Adrenal gland (tissue), 12 donors: ENCODE data around the gene RAB6B. TPM values are rescaled to one million over a fixed set of nuclear protein-coding genes. Genes with fewer than 3 reads are reported as not detected.
"Not testable (repeated sequence)": the region's sequence is repeated elsewhere in the genome, so short reads cannot be mapped to it uniquely, and the experiment has no call there.

Source experiments
- DNase-seq, 7 donors: peaks; one replicate each; pipeline ENCODE4 v3.0.0-alpha.2; 2019 to 2020
- H3K27ac ChIP-seq, 5 donors: fragments of 200-600 bp; sonication (generic) in 4 of 5; 1 replicate in 3 of 5; 2 replicates in 2 of 5; pipeline versions ENCODE4 v1.5.1 to v1.8.0; 2016 to 2020; ENCODE audit warnings: mild to moderate bottlenecking in 1 of 5
- H3K27me3 ChIP-seq: fragments of 200-600 bp; 2 replicates; pipeline ENCODE4 v1.8.0; 2021
- H3K36me3 ChIP-seq, 2 donors: fragments of 200-600 bp; replicated peaks in 1 of 2; 1 replicate in 1 of 2; 2 replicates in 1 of 2; pipeline versions ENCODE4 v1.5.1 to v1.8.0; 2018 to 2022
- H3K4me1 ChIP-seq, 2 donors: fragments of 200-600 bp; replicated peaks in 1 of 2; 1 replicate in 1 of 2; 2 replicates in 1 of 2; pipeline versions ENCODE4 v1.5.1 to v1.8.0; 2018 to 2021
- H3K4me3 ChIP-seq, 4 donors: fragments of 200-600 bp; sonication (generic) in 3 of 4; one replicate each; pipeline ENCODE4 v1.5.1; 2016 to 2018
- H3K9me3 ChIP-seq, 3 donors: fragments of 200-600 bp; sonication (generic) in 1 of 3; replicated peaks in 1 of 3; 1 replicate in 2 of 3; 2 replicates in 1 of 3; pipeline versions ENCODE4 v1.5.1 to v1.8.0; 2016 to 2021
- POLR2A ChIP-seq, 2 donors: fragments of 450-650 bp; IDR thresholded peaks; one replicate each; pipeline ENCODE4 v1.6.1; 2017; ENCODE audit warnings: antibody characterized with exemption in 2 of 2, mild to moderate bottlenecking in 2 of 2, moderate library complexity in 1 of 2
- WGBS, 4 donors: extraction: QIAGEN DNeasy Blood & Tissue Kit in 2 of 4; methylation state at CpG; one replicate each; pipeline versions ENCODE4 v1.1.5 to v1.1.7; 2013 to 2017; 5-methylcytosine and 5-hydroxymethylcytosine counted together
- intact Hi-C, 2 donors: fragments of 100-400 bp; cut with DNase I; formaldehyde crosslinking; loops; one replicate each; pipeline versions ENCODE4 v1.14.1 to v1.15.0; 2022 to 2023
- polyA plus RNA-seq, 3 donors: library from polyadenylated mRNA; stranded (reverse); fragments of 200-250 nt in 2 of 3; fragments of 350-450 nt in 1 of 3; fragmentation: Illumina TruSeq in 1 of 3; extraction: RNeasy Lipid Tissue Mini Kit (QIAGEN cat#74804) in 1 of 3; gene quantifications; one replicate each; pipeline ENCODE4 v1.2.3, GENCODE V29; 2013 to 2014
- total RNA-seq, 9 donors: library from RNA; depleted of rRNA in 4 of 9; stranded (reverse); fragments of >200 nt in 4 of 9; fragments of 120-200 nt in 1 of 9; fragmentation: NEBNext Ultra II Directional in 1 of 9; extraction: Animal tissue kit (Norgen Biotek cat#: 25700) in 1 of 9; gene quantifications; one replicate each; pipeline versions ENCODE4 v1.1.0 to v1.2.4, GENCODE V29; 2013 to 2023
- TF ChIP-seq, protein P1 (sequence below), 6 experiments: fragments of 450-650 bp in 4 of 6; fragments of 200-600 bp in 2 of 6; sonication (generic) in 1 of 6; IDR thresholded peaks; 1 replicate in 5 of 6; 2 replicates in 1 of 6; pipeline versions ENCODE4 v1.5.1 to v1.8.0; 2016 to 2021; ENCODE audit warnings: antibody characterized with exemption in 6 of 6, mild to moderate bottlenecking in 2 of 6, moderate library complexity in 1 of 6
- donor health status: healthy with polysubstance abuse.
- donor health status: Bipolar disorder and iron deficiency.
- donor health status: DM: yes; HTN: yes; CAD: no.
- donor health status: DM: no; HTN: no; CAD: no.
- donor health status: DM: no; HTN: no; CAD: no.
- donor health status: DM: yes; HTN: yes; CAD: no.

The RAB6B gene
- total and polyA plus RNA-seq, 12 donors: 1.4 to 14.5 (median 4.3) TPM

DNA sequence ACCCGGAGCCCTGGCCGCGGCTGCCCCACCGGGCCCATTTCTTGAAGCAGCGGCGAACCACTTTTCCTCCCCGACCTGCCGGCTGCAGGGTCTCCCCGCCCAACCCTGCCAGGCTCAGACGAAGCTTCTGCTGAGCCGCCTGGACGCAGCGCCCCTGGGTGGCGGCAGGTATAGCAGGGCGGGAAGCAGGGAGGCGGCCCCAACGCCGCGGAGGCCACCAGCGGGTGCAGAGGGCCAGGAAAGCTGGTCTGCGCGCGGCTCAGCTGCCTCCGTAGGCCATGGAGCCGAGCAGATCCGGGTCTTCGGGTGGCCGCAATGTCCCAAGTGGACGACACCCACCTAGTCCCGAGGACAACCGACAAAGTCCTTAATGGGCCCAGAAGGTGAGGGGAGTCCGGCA lies 111.9 kb downstream of the RAB6B start:
- no peak for DNase-seq
- Histone ChIP-seq H3K4me1 (no peaks in the 10 kb centered on the region), H3K9me3 (no peaks in the 10 kb centered on the region), H3K36me3 (no peaks in the 10 kb centered on the region), H3K4me3 (no peak overlapping the region), H3K27ac (no peak overlapping the region), H3K27me3 (peaks cover 4% of the 10 kb centered on the region)
- TF ChIP-seq, protein P1, sequence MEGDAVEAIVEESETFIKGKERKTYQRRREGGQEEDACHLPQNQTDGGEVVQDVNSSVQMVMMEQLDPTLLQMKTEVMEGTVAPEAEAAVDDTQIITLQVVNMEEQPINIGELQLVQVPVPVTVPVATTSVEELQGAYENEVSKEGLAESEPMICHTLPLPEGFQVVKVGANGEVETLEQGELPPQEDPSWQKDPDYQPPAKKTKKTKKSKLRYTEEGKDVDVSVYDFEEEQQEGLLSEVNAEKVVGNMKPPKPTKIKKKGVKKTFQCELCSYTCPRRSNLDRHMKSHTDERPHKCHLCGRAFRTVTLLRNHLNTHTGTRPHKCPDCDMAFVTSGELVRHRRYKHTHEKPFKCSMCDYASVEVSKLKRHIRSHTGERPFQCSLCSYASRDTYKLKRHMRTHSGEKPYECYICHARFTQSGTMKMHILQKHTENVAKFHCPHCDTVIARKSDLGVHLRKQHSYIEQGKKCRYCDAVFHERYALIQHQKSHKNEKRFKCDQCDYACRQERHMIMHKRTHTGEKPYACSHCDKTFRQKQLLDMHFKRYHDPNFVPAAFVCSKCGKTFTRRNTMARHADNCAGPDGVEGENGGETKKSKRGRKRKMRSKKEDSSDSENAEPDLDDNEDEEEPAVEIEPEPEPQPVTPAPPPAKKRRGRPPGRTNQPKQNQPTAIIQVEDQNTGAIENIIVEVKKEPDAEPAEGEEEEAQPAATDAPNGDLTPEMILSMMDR (IDR thresholded peaks at IDR 0.05): no peak
- no peak for TF ChIP-seq POLR2A (IDR thresholded peaks at IDR 0.05)
- intact Hi-C loops: no loop called here
- WGBS, 4 donors: 33 to 55% (median 45%) methylated on average over 18 to 32 of the region's 32 CpGs

DNA sequence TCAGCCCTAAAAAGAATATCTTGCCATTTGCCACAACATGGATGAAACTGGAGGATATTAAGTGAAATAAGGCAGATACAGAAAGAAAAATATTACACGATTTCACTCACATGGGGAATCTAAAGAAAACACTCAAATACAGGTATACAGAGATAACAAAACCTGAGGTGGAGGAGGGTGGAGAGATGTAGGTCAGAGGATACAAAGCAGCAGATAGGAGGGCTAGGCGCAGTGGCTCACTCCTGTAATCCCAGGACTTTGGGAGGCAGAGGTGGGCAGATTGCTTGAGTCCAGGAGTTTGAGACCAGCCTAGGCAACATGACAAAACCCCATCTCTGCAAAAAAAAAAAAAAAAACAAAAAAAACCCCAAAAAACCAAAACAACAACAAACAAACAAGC lies 113.2 kb downstream of the RAB6B start:
- Histone ChIP-seq H3K9me3 (no peaks in the 10 kb centered on the region), H3K4me1 (no peaks in the 10 kb centered on the region), H3K4me3 (no peak overlapping the region), H3K36me3 (no peaks in the 10 kb centered on the region), H3K27ac (no peak overlapping the region), H3K27me3 (peaks cover 4% of the 10 kb centered on the region)
- TF ChIP-seq, protein P1 (IDR thresholded peaks at IDR 0.05): no peak
- TF ChIP-seq POLR2A (IDR thresholded peaks at IDR 0.05): no peak
- intact Hi-C loops: no loop called here
- WGBS, 4 donors: 77 to 90% (median 80%) methylated on average over 2 of the region's 2 CpGs
- no peak for DNase-seq

DNA sequence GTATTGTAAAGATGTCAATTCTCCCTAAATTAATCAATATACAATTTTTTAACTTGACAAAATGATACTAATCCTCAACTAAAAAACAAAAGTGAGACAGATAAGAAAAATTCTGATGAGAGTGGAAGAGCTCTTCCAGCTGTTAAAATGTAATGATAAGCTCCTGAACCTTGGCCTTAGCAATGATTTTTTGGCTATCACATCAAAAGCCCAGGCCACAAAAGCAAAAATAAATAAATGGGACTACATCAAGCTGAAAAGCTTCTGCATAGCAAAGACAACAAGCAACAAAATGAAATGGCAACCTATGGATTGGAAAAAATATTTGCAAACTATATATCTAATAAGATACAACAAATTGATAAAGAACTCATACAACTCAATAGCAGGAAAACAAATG lies 114.1 kb downstream of the RAB6B start:
- intact Hi-C loops: no loop called here
- Histone ChIP-seq H3K27ac (no peak overlapping the region), H3K36me3 (no peaks in the 10 kb centered on the region), H3K9me3 (no peaks in the 10 kb centered on the region), H3K4me1 (no peaks in the 10 kb centered on the region), H3K4me3 (no peak overlapping the region), H3K27me3 (peaks cover 4% of the 10 kb centered on the region)
- TF ChIP-seq, protein P1 (IDR thresholded peaks at IDR 0.05): no peak
- no peak for TF ChIP-seq POLR2A (IDR thresholded peaks at IDR 0.05)
- DNase-seq: no peak

DNA sequence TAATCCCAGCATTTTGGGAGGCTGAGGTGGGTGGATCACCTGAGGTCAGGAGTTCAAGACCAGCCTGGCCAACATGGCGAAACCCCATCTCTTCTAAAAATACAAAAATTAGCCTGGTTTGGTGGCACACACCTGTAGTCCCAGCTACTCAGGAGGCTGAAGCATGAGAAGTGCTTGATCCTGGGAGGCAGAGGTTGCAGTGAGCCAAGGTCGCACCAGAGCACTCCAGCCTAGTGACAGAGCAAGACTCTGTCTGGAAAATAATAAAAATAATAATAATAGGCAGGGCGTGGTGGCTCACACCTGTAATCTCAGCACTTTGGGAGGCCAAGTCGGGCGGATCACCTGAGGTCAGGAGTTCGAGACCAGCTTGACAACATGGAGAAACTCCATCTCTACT lies 114.9 kb downstream of the RAB6B start:
- intact Hi-C loops, DNase-seq: not testable (repeated sequence)
- WGBS, 4 donors: 76 to 94% (median 86%) methylated on average over 6 of the region's 6 CpGs

DNA sequence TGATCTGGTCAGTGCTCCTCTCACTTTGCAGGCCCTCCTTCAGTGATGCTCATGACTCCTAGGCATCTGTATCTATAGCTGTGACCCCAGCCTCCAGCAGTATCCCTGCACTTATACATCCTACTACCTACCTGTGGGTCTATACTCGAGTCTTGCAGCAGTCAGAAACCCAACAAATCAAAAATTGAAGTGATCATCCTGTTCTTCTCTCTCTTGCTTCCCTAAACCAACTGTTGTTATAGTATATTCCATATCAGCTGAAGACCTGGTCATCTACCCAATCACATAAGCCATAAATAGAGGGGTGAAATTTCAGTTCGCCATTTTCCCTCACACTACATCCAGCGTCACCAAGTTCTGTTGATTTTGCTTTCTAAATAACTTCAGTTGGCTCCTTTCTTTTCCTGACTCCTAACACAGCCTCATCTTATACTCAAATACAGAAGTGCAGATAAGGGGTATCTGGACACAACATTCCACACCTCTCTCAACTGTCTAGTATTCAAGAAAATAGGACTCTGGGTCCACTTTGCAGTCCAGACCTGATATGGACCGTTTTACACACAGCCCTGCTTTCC lies 116.0 kb downstream of the RAB6B start:
- H3K27ac ChIP-seq: no peak overlapping the region
- peaks cover 4% of the 10 kb centered on the region for H3K27me3 ChIP-seq
- no peak for TF ChIP-seq POLR2A (IDR thresholded peaks at IDR 0.05)
- TF ChIP-seq, protein P1 (IDR thresholded peaks at IDR 0.05): no peak
- intact Hi-C loops: no loop called here
- H3K4me3 ChIP-seq: no peak overlapping the region
- H3K4me1 ChIP-seq: no peaks in the 10 kb centered on the region
- WGBS, 4 donors: 53 to 70% (median 61%) methylated on average over 4 of the region's 4 CpGs
- DNase-seq: no peak
- no peaks in the 10 kb centered on the region for H3K36me3 ChIP-seq
- H3K9me3 ChIP-seq: no peaks in the 10 kb centered on the region

More for the DNA sequence above, 114.9 kb downstream of the RAB6B start:
- H3K4me1 ChIP-seq, H3K9me3 ChIP-seq, H3K36me3 ChIP-seq, H3K4me3 ChIP-seq, H3K27ac ChIP-seq, H3K27me3 ChIP-seq: not testable (repeated sequence)
